Measurements from ENCODE around the gene DPYD. TPM values are rescaled to one million over a fixed set of nuclear protein-coding genes. Genes with fewer than 3 reads are reported as not detected.
A peak's percentile ranks its signal among the peaks of the same experiment; 100 is the strongest.

Gene DPYD
- total RNA-seq, 1 donor, result 81.9 TPM

- TF ChIP-seq CTCF (IDR thresholded peaks at IDR 0.05; ENCODE audit: insufficient read depth, low read length), result no peak
- DNase-seq (ENCODE audit: low read depth), result no peak
- H3K4me3 ChIP-seq (ENCODE audit: low read depth, low read length), result no peak overlapping the region
Measured at GRCh38 chr1:97337250-97338030, 583.4 kb downstream of the DPYD start.

DNA sequence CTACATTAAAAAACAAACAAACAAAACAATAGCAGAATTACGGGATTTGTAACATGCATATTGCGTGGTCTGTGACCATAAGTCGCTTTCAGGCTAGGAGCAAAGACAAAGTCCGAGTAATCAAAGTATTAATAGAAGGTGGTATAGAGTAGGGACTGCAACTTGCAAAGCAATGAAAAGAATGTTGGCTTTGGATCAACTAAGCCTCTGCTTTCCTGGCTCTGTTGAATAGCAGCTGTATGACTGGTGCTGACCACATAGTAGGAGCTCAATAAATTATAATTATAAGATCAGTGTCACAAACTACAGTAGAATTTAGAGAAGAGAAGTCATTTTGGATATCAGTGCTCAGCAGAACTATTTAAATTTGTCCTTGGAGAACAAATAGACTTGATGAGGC is 586.4 kb downstream of the DPYD start:
- no peak overlapping the region for H3K4me3 ChIP-seq (ENCODE audit: low read depth, low read length)
- DNase-seq (ENCODE audit: low read depth), result peak; percentile 81
- TF ChIP-seq CTCF (IDR thresholded peaks at IDR 0.05; ENCODE audit: insufficient read depth, low read length), result no peak

DNA sequence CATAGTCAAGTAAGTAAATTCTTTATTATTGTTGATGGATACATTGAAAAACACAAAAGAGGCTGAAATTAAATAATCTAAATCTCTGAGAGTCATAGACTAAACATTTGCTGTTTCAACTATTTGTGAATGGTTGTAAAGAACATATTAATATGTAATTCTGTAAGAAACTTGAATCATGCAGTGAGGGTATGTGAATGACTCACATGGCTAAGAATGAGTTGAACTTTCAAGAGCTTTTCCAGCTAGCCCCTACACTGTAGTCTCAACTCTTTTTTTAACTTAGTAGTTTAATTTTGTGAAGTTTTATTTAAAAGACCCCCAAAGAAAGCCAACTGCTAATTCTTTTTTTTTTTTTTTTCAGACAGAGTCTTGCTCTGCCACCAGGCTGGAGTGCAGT is 588.1 kb downstream of the DPYD start:
- DNase-seq (ENCODE audit: low read depth), result peak; percentile 72
- H3K4me3 ChIP-seq (ENCODE audit: low read depth, low read length), result no peak overlapping the region
- TF ChIP-seq CTCF (IDR thresholded peaks at IDR 0.05; ENCODE audit: insufficient read depth, low read length), result no peak

- no peak for TF ChIP-seq CTCF (IDR thresholded peaks at IDR 0.05; ENCODE audit: insufficient read depth, low read length)
- H3K4me3 ChIP-seq (ENCODE audit: low read depth, low read length), result no peak overlapping the region
- no peak for DNase-seq (ENCODE audit: low read depth)
Measured at GRCh38 chr1:97331165-97331564, 589.7 kb downstream of the DPYD start.

DNA sequence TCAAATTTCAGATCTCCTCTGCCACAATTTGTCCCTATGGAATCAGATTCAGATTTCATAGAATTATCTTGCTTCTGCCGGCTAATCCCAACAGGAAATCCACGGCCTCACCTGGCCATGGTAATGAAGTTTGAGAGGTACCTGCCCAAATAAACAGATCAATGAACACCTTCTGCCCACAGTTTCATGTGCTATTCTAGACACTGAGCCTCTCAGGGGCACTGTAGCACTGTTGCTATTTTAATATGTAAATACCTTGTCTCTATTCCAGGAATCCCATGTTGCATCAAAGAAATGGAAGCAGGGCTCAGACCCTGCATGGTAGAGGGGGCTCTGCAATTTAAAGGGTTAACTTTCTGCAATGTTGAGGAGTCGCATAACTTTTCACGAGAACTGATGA is 606.1 kb downstream of the DPYD start:
- DNase-seq (ENCODE audit: low read depth), result no peak
- TF ChIP-seq CTCF (IDR thresholded peaks at IDR 0.05; ENCODE audit: insufficient read depth, low read length), result no peak
- H3K4me3 ChIP-seq (ENCODE audit: low read depth, low read length), result no peak overlapping the region

DNA sequence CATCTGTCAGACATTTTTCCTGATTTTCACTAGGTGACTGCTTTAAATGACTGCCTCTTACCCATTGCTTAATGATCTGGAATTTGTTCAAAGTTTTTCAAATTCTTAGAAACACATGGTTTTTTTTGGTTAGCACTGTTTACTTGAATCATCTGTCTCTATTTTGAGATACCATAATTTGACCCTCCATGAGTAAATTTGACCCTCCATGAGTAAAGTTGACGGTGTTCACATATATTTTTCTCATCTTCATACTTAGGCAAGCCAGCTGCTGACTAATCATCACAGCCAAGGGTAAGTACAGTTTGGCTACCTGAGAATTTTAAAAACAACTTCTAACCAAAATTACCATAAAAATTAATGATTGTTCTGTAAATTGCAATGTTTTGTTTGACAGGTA is 612.7 kb downstream of the DPYD start:
- H3K4me3 ChIP-seq (ENCODE audit: low read depth, low read length), result no peak overlapping the region
- TF ChIP-seq CTCF (IDR thresholded peaks at IDR 0.05; ENCODE audit: insufficient read depth, low read length), result no peak
- peak; percentile 31 for DNase-seq (ENCODE audit: low read depth)

GRCh38 chr1:97307568-97307967 is 613.3 kb downstream of the DPYD start:
- no peak for DNase-seq (ENCODE audit: low read depth)
- no peak overlapping the region for H3K4me3 ChIP-seq (ENCODE audit: low read depth, low read length)
- TF ChIP-seq CTCF (IDR thresholded peaks at IDR 0.05; ENCODE audit: insufficient read depth, low read length), result no peak
